Upper lobe of right lung (tissue), 1 donor: Measurements from ENCODE around the gene BRD7. TPM values are rescaled to one million over a fixed set of nuclear protein-coding genes. Genes with fewer than 3 reads are reported as not detected.

Experiments
- ATAC-seq: fragments of 200-7000 bp; cut with Tn5 transposase; one replicate; pipeline ENCODE4 v1.9.1; 2020; ENCODE audit warnings: mild to moderate bottlenecking, moderate library complexity
- DNase-seq: peaks from one replicate; pipeline ENCODE4 v3.0.0-alpha.2; 2020
- H3K27ac ChIP-seq: fragments of 200-600 bp; one replicate; pipeline ENCODE4 v1.8.0; 2022
- H3K27me3 ChIP-seq: fragments of 200-600 bp; one replicate; pipeline ENCODE4 v1.8.0; 2022; ENCODE audit warnings: mild to moderate bottlenecking
- H3K36me3 ChIP-seq: fragments of 200-600 bp; one replicate; pipeline ENCODE4 v1.8.0; 2022
- H3K4me1 ChIP-seq: fragments of 200-600 bp; one replicate; pipeline ENCODE4 v1.8.0; 2022
- H3K4me3 ChIP-seq: fragments of 200-600 bp; one replicate; pipeline ENCODE4 v1.8.0; 2022; ENCODE audit warnings: mild to moderate bottlenecking
- H3K9me3 ChIP-seq: fragments of 200-600 bp; one replicate; pipeline ENCODE4 v1.8.0; 2022
- intact Hi-C: fragments of 100-400 bp; cut with DNase I; formaldehyde crosslinking; loops from one replicate; pipeline ENCODE4 v1.11.0; 2022
- total RNA-seq: library from RNA; stranded (reverse); fragmentation: NEBNext Ultra II Directional; extraction: Animal tissue kit (Norgen Biotek cat#: 25700); gene quantifications from one replicate; pipeline ENCODE4 v1.2.1, GENCODE V29; 2021
- TF ChIP-seq, protein P1 (sequence below): fragments of 200-600 bp; IDR thresholded peaks from one replicate; pipeline ENCODE4 v1.8.0; 2022; ENCODE audit warnings: antibody characterized with exemption
- donor health status: DM: no; HTN: yes; CAD: no; lungs with severe emphysema.

Gene BRD7
- total RNA-seq, 1 donor from 2014 or later = 62.9 TPM

DNA sequence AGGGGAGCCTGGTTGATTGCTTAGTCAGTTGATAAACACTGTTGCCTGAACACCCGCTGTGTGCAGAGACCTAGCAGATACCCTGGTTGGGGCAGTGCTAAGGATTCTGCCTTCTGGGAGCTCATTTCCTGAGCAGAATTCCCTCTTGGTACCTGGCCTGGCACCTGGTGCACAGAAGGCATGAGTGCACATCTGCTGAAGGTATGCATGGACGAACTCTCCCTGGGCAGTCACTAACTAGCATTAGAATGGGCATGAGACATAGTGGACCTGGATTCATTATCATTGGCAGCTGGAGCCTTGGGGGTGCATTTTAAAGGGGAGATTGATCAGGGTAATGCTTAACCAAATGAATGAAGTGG is 89.3 kb downstream of the BRD7 start:
- H3K36me3 ChIP-seq = no peaks in the 10 kb centered on the region
- no peak for DNase-seq
- peaks cover 38% of the 10 kb centered on the region for H3K4me1 ChIP-seq
- H3K27ac ChIP-seq = no peak overlapping the region
- TF ChIP-seq, protein P1, sequence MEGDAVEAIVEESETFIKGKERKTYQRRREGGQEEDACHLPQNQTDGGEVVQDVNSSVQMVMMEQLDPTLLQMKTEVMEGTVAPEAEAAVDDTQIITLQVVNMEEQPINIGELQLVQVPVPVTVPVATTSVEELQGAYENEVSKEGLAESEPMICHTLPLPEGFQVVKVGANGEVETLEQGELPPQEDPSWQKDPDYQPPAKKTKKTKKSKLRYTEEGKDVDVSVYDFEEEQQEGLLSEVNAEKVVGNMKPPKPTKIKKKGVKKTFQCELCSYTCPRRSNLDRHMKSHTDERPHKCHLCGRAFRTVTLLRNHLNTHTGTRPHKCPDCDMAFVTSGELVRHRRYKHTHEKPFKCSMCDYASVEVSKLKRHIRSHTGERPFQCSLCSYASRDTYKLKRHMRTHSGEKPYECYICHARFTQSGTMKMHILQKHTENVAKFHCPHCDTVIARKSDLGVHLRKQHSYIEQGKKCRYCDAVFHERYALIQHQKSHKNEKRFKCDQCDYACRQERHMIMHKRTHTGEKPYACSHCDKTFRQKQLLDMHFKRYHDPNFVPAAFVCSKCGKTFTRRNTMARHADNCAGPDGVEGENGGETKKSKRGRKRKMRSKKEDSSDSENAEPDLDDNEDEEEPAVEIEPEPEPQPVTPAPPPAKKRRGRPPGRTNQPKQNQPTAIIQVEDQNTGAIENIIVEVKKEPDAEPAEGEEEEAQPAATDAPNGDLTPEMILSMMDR = no peak
- ATAC-seq = no peak
- no peaks in the 10 kb centered on the region for H3K27me3 ChIP-seq
- intact Hi-C loops = no loop called here
- H3K4me3 ChIP-seq = peak overlapping the region; percentile 4
- no peaks in the 10 kb centered on the region for H3K9me3 ChIP-seq

DNA sequence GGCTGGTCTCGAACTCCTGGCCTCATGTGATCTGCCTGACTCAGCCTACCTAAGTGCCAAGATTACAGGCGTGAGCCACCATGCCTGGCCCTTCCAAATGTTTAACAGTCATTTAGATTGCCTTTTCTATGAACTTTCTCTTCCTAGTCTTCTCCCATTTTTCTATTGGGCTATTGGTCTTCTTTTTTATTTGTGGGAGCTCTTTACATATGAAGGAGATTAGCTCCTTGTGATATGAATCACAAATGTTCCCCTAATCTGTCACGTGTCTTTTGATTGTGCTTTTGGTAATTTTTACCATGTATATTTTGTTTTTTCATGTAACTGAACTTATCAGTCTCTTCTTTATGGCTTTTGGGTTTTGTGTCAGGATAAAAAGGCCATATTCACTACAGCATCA is 90.5 kb downstream of the BRD7 start:
- ATAC-seq (no peak), DNase-seq (no peak)
- H3K36me3 ChIP-seq = no peaks in the 10 kb centered on the region
- TF ChIP-seq, protein P1 = no peak
- no peaks in the 10 kb centered on the region for H3K27me3 ChIP-seq
- H3K4me1 ChIP-seq = peaks cover 25% of the 10 kb centered on the region
- no peak overlapping the region for H3K4me3 ChIP-seq
- no peaks in the 10 kb centered on the region for H3K9me3 ChIP-seq
- intact Hi-C loops = no loop called here
- no peak overlapping the region for H3K27ac ChIP-seq

DNA sequence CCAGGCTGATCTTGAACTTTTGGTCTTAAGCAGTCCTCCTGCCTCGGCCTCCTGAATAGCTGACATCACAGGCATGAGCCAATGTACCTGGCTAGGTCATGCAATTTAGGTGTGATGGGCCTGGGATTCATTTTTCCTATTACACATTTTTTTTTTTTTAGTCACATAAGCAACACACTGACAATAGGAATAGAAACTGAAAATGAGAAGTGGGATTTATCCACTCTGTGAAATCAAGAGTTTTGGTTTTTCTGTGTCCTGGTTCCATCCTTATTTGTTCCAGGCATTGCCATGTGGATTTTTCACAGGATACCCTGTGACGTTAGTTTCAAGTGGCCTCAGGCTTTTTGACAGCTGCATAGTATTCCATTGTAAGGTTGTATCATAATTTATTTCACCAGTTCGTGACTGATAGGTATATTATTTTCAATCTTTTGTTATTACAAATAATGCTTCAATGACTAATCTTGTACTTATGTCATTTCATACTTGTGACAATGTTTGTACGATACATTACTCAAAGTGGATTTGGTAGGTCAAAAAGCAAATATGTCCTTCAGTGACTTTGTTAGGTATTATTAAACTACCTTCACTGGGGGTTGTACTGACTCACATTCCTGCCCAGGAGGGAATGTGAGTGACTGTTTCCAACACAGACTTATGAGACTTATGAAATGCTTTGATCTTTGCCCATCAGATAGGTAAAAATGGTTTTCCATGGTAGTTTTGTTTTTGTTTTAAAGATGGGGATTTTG is 91.8 kb downstream of the BRD7 start:
- ATAC-seq (no peak), DNase-seq (no peak)
- H3K9me3 ChIP-seq = no peaks in the 10 kb centered on the region
- TF ChIP-seq, protein P1 = no peak
- peaks cover 14% of the 10 kb centered on the region for H3K4me1 ChIP-seq
- intact Hi-C loops = no loop called here
- no peak overlapping the region for H3K4me3 ChIP-seq
- H3K36me3 ChIP-seq = no peaks in the 10 kb centered on the region
- no peak overlapping the region for H3K27ac ChIP-seq
- H3K27me3 ChIP-seq = no peaks in the 10 kb centered on the region

DNA sequence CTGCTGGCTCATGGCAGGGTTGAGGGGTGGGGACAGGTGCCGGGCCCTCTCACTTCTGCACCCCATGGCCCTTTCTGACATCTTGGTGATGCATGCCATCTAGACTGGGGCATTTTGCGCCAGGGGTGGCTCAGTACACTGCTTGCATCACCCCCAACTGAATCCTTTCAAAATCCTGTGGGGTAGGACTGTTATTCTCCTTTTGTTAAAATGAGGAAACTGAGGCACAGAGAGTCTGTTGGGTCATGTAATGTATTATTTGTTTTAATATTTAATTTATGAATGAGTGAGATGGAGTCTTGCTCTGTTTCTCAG is 92.5 kb downstream of the BRD7 start:
- peaks cover 9% of the 10 kb centered on the region for H3K4me1 ChIP-seq
- H3K36me3 ChIP-seq = no peaks in the 10 kb centered on the region
- ATAC-seq = no peak
- no peaks in the 10 kb centered on the region for H3K9me3 ChIP-seq
- peak overlapping the region; percentile 30 for H3K27ac ChIP-seq
- intact Hi-C loops = no loop called here
- TF ChIP-seq, protein P1 = no peak
- DNase-seq = no peak
- no peak overlapping the region for H3K4me3 ChIP-seq
- H3K27me3 ChIP-seq = no peaks in the 10 kb centered on the region

DNA sequence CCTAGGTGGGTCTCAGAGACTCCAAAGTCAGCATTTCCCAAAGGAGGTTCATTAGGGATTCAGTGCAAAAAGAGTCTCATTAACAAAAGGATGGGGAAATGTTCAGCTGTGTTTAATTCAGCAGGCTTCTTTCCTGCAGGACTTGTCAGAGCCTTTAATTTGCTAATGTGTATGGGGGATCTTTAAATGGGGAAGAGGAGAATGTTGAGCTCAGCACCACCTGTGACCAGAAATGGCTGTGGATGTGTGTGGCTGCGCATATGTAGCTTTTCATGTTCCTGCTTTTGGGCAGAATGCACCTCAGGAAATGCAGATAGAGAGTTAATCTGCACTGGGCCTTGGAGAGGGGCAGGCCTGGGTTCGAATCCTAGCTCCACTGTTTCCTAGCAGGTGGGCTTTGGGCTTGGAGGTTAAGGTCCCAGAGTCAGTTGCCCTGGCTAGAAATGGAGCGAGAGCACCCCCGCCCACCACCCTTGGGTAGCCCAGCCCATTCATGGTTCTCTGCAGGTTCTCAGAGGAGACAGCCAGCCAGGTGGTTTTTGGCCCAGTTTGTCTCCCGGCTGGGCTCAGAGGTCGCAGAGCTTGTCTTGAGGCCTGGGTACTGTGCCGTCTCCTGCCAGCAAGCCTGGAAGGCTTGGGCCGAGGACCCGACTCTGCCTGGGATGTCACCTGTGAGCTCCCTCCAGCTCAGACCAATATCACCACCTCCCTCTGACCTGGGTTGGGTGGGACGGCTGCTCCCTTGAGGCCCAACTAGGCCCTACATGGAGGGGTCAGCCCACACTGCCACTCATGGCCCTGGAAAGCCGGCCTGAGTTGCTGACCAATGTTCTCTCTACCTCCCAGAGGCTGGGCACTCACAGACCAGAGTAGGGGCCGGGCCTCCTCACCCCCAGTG is 93.1 kb downstream of the BRD7 start:
- peak; percentile 55 for DNase-seq
- no peak for ATAC-seq
- TF ChIP-seq, protein P1 = no peak
- Histone ChIP-seq H3K27ac (peak overlapping the region; percentile 82), H3K4me3 (peak overlapping the region; percentile 48), H3K36me3 (no peaks in the 10 kb centered on the region), H3K4me1 (peaks cover 6% of the 10 kb centered on the region), H3K9me3 (no peaks in the 10 kb centered on the region), H3K27me3 (no peaks in the 10 kb centered on the region)
- intact Hi-C loops = no loop called here
